Caki2 (cell line): ENCODE results near the gene GMDS. TPM values are rescaled to one million over a fixed set of nuclear protein-coding genes. Genes with fewer than 3 reads are reported as not detected.
A peak's percentile ranks its signal among the peaks of the same experiment; 100 is the strongest.

Experiments
- DNase-seq: peaks from one replicate; pipeline ENCODE4 v3.0.0-alpha.2; 2015; ENCODE audit warnings: low read depth
- in situ Hi-C: cut with HindIII; loops from 2 replicates; pipeline ENCODE4 v1.10.0; 2016; ENCODE audit warnings: low sequenced_read_pairs, low pct_unique_long_range_greater_than_20kb, mixed read lengths
- total RNA-seq: library from RNA; depleted of rRNA; stranded (reverse); fragments of >200 nt; shearing (Covaris generic); gene quantifications from 2 replicates; pipeline ENCODE4 v1.2.3, GENCODE V29; 2014; ENCODE audit warnings: low replicate concordance; rRNA removed

The GMDS gene
- total RNA-seq, result 6.7 and 10.9 TPM in 2 replicates

GRCh38 chr6:2245103-2245876 lies at the start of gene GMDS:
TSS of gene GMDS (minus strand) at chr6:2245605.
- in situ Hi-C loops, result no loop called here
- DNase-seq, result peak; percentile 94

DNA sequence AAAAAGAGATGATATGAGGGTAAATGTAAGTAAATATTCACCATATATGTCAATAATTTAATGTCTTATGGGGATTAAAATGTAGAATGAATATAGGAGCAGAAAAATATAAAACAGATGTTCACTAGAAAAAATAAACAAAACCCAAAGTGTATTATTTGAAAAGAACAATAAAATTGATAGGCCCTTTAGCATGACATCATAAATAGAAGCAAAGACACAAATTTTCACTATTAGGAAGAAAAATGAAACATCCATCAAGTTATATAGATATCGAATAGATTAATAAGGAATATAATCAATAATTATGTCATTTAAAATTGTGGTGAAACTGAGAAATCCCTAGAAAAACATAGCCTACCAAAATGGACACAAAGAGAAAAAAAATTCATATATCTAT lies 40.1 kb upstream of the GMDS start:
- in situ Hi-C loops, result no loop called here
- no peak for DNase-seq

GRCh38 chr6:2275892-2276242 lies 30.5 kb upstream of the GMDS start:
- no peak for DNase-seq
- in situ Hi-C loops, result no loop called here

GRCh38 chr6:2274981-2275891 lies 29.8 kb upstream of the GMDS start:
- DNase-seq, result no peak
- in situ Hi-C loops, result no loop called here

DNA sequence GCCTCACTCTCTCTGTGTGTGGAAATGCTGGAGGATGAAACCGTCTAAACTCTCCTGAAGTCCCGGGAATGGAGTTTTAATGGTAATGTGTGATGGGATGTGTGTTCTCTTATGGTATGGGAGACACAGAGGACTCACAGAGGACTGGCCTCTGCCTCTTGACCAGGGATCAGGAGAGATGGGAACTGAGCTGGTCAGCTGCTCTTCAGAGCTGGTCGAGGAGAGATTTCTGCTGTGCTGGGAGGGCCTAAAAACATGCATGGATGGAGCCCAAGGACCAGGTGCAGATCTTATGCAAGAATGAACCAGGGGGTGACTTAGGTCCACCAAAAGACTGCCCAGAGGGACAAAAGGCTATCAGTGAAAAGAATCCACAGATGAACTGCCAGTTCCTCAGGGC lies 27.3 kb upstream of the GMDS start:
- no peak for DNase-seq
- in situ Hi-C loops, result no loop called here

- DNase-seq, result no peak
- in situ Hi-C loops, result no loop called here
Measured at GRCh38 chr6:2270054-2270453, 24.6 kb upstream of the GMDS start.

GRCh38 chr6:2266841-2267240 lies 21.4 kb upstream of the GMDS start:
- DNase-seq, result no peak
- in situ Hi-C loops, result no loop called here

GRCh38 chr6:2266031-2266795 lies 20.8 kb upstream of the GMDS start:
- DNase-seq, result no peak
- in situ Hi-C loops, result no loop called here

GRCh38 chr6:2264932-2265331 lies 19.5 kb upstream of the GMDS start:
- DNase-seq, result no peak
- in situ Hi-C loops, result no loop called here

DNA sequence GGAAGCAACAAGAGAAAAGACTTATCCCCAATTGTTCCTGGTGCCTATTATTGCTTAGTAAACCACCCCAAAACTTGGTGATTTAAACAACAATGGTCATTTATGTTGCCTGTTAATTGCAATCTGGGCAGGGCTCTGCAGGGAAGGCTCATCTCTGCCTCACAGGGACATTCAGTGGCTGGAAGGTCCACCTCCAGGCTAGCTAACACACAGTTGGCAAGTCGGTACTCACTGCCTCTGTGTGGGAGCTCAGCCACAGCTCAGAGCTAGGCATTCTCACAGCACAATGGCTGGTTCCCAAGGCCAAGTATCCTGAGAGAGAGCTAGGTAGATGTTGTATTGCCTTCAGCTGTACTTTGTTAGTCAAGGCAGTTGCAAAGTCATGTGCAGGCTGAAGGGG lies 18.5 kb upstream of the GMDS start:
- in situ Hi-C loops, result no loop called here
- DNase-seq, result no peak

GRCh38 chr6:2259574-2259973 lies 14.2 kb upstream of the GMDS start:
- DNase-seq, result no peak
- in situ Hi-C loops, result no loop called here

- no peak for DNase-seq
- in situ Hi-C loops, result no loop called here
Measured at GRCh38 chr6:2259002-2259494, 13.6 kb upstream of the GMDS start.

DNA sequence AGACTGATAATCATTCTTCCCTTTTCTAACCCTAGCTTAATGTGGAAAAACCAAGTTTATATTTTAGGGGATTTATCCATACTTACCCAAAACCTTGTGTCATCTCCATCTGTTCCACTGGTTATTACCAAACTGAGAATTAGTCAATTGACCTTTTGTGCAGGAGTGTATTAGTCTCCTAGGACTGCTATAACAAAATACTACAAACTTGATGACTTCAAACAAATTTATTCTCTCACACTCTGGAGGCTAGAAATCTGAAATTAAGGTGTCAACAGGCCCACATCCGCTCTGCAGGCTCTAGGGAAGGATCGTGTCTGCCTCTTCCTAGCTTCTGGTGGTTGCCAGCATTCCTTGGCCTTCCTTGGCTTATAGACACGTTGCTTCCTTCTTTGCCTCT lies 12.7 kb upstream of the GMDS start:
- in situ Hi-C loops, result no loop called here
- no peak for DNase-seq

- in situ Hi-C loops, result no loop called here
- no peak for DNase-seq
Measured at GRCh38 chr6:2257363-2257762, 12.0 kb upstream of the GMDS start.

DNA sequence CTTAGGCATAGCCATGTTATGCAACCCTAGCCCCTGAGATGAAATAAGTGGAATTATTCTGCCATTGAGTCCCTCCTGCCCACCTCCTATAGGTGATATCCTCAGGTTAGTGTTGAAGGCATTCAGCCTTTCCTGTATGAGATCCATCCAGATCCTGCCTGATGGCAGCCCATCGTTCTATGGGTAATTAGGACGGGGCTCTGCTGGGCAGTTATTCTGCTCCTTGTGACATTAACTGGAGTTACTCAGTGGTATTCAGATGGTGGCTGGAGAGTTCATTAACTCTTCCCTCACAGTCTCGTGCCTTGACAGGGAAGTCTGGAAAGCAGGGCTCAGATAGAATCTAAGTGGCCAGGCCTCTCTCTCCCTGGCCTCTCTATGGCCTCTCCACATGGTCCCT lies 9.3 kb upstream of the GMDS start:
- no peak for DNase-seq
- in situ Hi-C loops, result no loop called here

DNA sequence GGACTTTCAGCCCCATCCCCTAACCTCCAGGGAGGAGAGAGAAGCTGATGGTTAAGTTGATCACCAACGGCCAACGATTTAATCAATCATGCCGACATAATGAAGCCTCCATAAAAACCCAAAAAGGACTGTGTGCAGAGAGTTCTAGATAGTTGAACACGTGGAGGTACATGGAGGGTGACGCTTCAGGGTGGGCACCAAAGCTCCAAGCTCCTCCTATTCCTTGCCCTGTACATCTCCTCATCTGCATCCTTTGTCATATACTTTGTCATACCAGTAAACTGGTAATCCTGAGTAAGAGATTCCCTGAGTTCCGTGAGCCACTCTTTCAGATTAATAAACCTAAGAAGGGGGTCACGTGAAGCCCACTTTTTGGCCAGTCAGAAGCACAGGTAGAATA lies 3.7 kb upstream of the GMDS start:
- no peak for DNase-seq
- in situ Hi-C loops, result no loop called here

GRCh38 chr6:2247664-2248063 lies 2.3 kb upstream of the GMDS start:
- no peak for DNase-seq
- in situ Hi-C loops, result no loop called here

- in situ Hi-C loops, result no loop called here
- DNase-seq, result peak; percentile 65
Measured at GRCh38 chr6:2245877-2246863, 765 bp upstream of the GMDS start.
